IMR-90 (cell line): ENCODE measurements around the gene YES1. TPM values are rescaled to one million over a fixed set of nuclear protein-coding genes. Genes with fewer than 3 reads are reported as not detected.

Source experiments
- ATAC-seq: fragments of 200-7000 bp; cut with Tn5 transposase; 2 replicates; pipeline ENCODE4 v1.9.1; 2020; ENCODE audit warnings: low read depth, mild to moderate bottlenecking, moderate library complexity
- BruUV-seq: library from RNA; stranded (reverse); fragments of 400-500 nt; replicated peaks from 2 replicates; lab custom pipeline; 2021; lab: Mats Ljungman, UMichigan
- CTCF ChIA-PET: fragments of 300-600 bp; formaldehyde crosslinking; extraction: SDS; loops from one replicate; lab custom pipeline; 2021; ENCODE audit warnings: antibody characterized with exemption; lab: Yijun Ruan, JAX
- POLR2A ChIA-PET: fragments of 300-600 bp; sonication (Branson Sonifier 250); formaldehyde crosslinking; loops from one replicate; lab custom pipeline; 2022; ENCODE audit warnings: antibody characterized with exemption; ENCODE audit not compliant: unreplicated experiment; lab: Charles Lee
- DNase-seq: peaks from one replicate; pipeline ENCODE4 v3.0.0; 2013
- H2AFZ ChIP-seq: replicated peaks from 2 replicates; pipeline ENCODE3; 2013; ENCODE audit warnings: low read length, mild to moderate bottlenecking; ENCODE audit not compliant: poor library complexity
- H2AK5ac ChIP-seq: 2 replicates; pipeline ENCODE4 v1.6.1; 2013; ENCODE audit warnings: low read depth, low read length, inconsistent platforms
- H2AK9ac ChIP-seq: replicated peaks from 2 replicates; pipeline ENCODE3; 2013; ENCODE audit warnings: mild to moderate bottlenecking, low read depth, low read length, moderate library complexity; ENCODE audit not compliant: poor library complexity
- H2BK120ac ChIP-seq: 2 replicates; pipeline ENCODE4 v1.6.1; 2013; ENCODE audit warnings: low read depth, low read length, inconsistent platforms
- H2BK15ac ChIP-seq: 3 replicates; pipeline ENCODE4 v1.6.1; 2013; ENCODE audit warnings: low read depth, low read length, inconsistent platforms
- H2BK20ac ChIP-seq: 2 replicates; pipeline ENCODE4 v1.6.1; 2013; ENCODE audit warnings: low read depth, mild to moderate bottlenecking, inconsistent platforms, low read length, moderate library complexity
- H2BK5ac ChIP-seq: 2 replicates; pipeline ENCODE4 v1.6.1; 2013; ENCODE audit warnings: mild to moderate bottlenecking, low read depth, low read length, inconsistent platforms; ENCODE audit not compliant: poor library complexity, severe bottlenecking
- H3K14ac ChIP-seq: replicated peaks from 2 replicates; pipeline ENCODE4 v1.6.1; 2013; ENCODE audit warnings: low read depth, low read length, inconsistent platforms
- H3K18ac ChIP-seq: 2 replicates; pipeline ENCODE4 v1.6.1; 2013; ENCODE audit warnings: low read depth, low read length, control low read depth
- H3K23ac ChIP-seq: 2 replicates; pipeline ENCODE4 v1.6.1; 2013; ENCODE audit warnings: low read depth, low read length, inconsistent platforms
- H3K27ac ChIP-seq: 2 replicates; pipeline ENCODE4 v1.5.1; 2013; ENCODE audit warnings: mild to moderate bottlenecking, control low read depth, low read length; ENCODE audit not compliant: insufficient read depth
- H3K27me3 ChIP-seq: 2 replicates; pipeline ENCODE4 v1.6.1; 2013; ENCODE audit warnings: low read length; ENCODE audit not compliant: control insufficient read depth, insufficient read depth
- H3K36me3 ChIP-seq: 2 replicates; pipeline ENCODE4 v1.6.1; 2013; ENCODE audit warnings: low read length, mixed read lengths; ENCODE audit not compliant: control insufficient read depth, insufficient read depth
- H3K4ac ChIP-seq: 2 replicates; pipeline ENCODE4 v1.6.1; 2013; ENCODE audit warnings: low read depth, low read length, inconsistent platforms
- H3K4me1 ChIP-seq: 2 replicates; pipeline ENCODE4 v1.6.1; 2013; ENCODE audit warnings: low read length, mixed read lengths; ENCODE audit not compliant: control insufficient read depth, insufficient read depth
- H3K4me2 ChIP-seq: 2 replicates; pipeline ENCODE4 v1.6.1; 2013; ENCODE audit warnings: low read depth, mild to moderate bottlenecking, control low read depth, low read length, moderate library complexity
- H3K4me3 ChIP-seq: 2 replicates; pipeline ENCODE4 v1.5.1; 2013; ENCODE audit warnings: low read depth, mild to moderate bottlenecking, control low read depth, low read length, moderate library complexity; ENCODE audit not compliant: insufficient read depth
- H3K56ac ChIP-seq: 2 replicates; pipeline ENCODE4 v1.6.1; 2013; ENCODE audit warnings: low read length, inconsistent platforms; ENCODE audit not compliant: insufficient read depth; ENCODE audit errors: extremely low read depth
- H3K79me1 ChIP-seq, 2 experiments: 2 replicates each; pipeline ENCODE4 v1.6.1; 2013; ENCODE audit warnings: low read length in 2 of 2, inconsistent platforms in 1 of 2, low read depth in 1 of 2
- H3K9ac ChIP-seq: 2 replicates; pipeline ENCODE4 v1.6.1; 2013; ENCODE audit warnings: low read depth, low read length, control low read depth
- H3K9me1 ChIP-seq: 2 replicates; pipeline ENCODE4 v1.6.1; 2013; ENCODE audit warnings: low read length, inconsistent platforms; ENCODE audit not compliant: insufficient read depth
- H3K9me3 ChIP-seq: 2 replicates; pipeline ENCODE4 v1.6.1; 2013; ENCODE audit warnings: low read length; ENCODE audit not compliant: control insufficient read depth, insufficient read depth
- H4K20me1 ChIP-seq: 2 replicates; pipeline ENCODE4 v1.6.1; 2013; ENCODE audit warnings: low read length, inconsistent platforms; ENCODE audit not compliant: insufficient read depth
- H4K5ac ChIP-seq: 2 replicates; pipeline ENCODE4 v1.6.1; 2013; ENCODE audit warnings: mild to moderate bottlenecking, low read depth, low read length, control low read depth
- H4K8ac ChIP-seq, 2 experiments: 2 replicates each; pipeline ENCODE4 v1.6.1; 2013; ENCODE audit warnings: low read depth in 2 of 2, low read length in 2 of 2, control low read depth in 1 of 2, inconsistent platforms in 1 of 2
- H4K91ac ChIP-seq: 2 replicates; pipeline ENCODE4 v1.6.1; 2013; ENCODE audit warnings: low read depth, low read length, inconsistent platforms; ENCODE audit not compliant: insufficient read depth
- BHLHE40 ChIP-seq: fragments of 150-350 bp; IDR thresholded peaks from 2 replicates; pipeline ENCODE4 v1.6.1; 2016; ENCODE audit warnings: mild to moderate bottlenecking, low read depth, low read length
- CEBPB ChIP-seq: IDR thresholded peaks from 2 replicates; pipeline ENCODE4 v1.6.1; 2012; ENCODE audit warnings: low read depth, low read length, improper control_type of control experiment
- CHD1 ChIP-seq: IDR thresholded peaks from 2 replicates; pipeline ENCODE4 v1.6.1; 2012; ENCODE audit warnings: low read depth, low read length, improper control_type of control experiment
- MAFK ChIP-seq: IDR thresholded peaks from 2 replicates; pipeline ENCODE4 v1.6.1; 2012; ENCODE audit warnings: low read depth, low read length, improper control_type of control experiment
- RCOR1 ChIP-seq: IDR thresholded peaks from 2 replicates; pipeline ENCODE4 v1.6.1; 2012; ENCODE audit warnings: mild to moderate bottlenecking, low read length, improper control_type of control experiment; ENCODE audit not compliant: insufficient replicate concordance
- RFX5 ChIP-seq: IDR thresholded peaks from 2 replicates; pipeline ENCODE4 v1.8.0; 2012; ENCODE audit warnings: low read depth, mild to moderate bottlenecking, low read length, moderate library complexity
- SMC3 ChIP-seq: fragments of 150-350 bp; IDR thresholded peaks from 2 replicates; pipeline ENCODE4 v1.6.1; 2016; ENCODE audit warnings: low read depth, mild to moderate bottlenecking, antibody characterized with exemption, low read length, moderate library complexity
- WGBS, 2 experiments: methylation state at CpG; one replicate each; pipeline versions ENCODE4 v1.1.5 to v1.1.7; 2013; ENCODE audit warnings: missing lambda C conversion rate in 2 of 2; ENCODE audit not compliant: insufficient read length in 1 of 2; ENCODE audit errors: extremely low coverage in 2 of 2; 5-methylcytosine and 5-hydroxymethylcytosine counted together
- dilution Hi-C: fragments of 300-500 bp; cut with HindIII; formaldehyde crosslinking; loops from one replicate; pipeline ENCODE4 v1.14.3; 2018; ENCODE audit warnings: low sequenced_read_pairs; ENCODE audit not compliant: unreplicated experiment
- in situ Hi-C: fragments of 300-500 bp; cut with MboI; formaldehyde crosslinking; loops from 3 replicates; pipeline ENCODE4 v1.14.3; 2019; ENCODE audit warnings: low sequenced_read_pairs, inconsistent platforms, mixed read lengths
- intact Hi-C: fragments of 100-400 bp; cut with micrococcal nuclease; formaldehyde crosslinking; loops from 2 replicates; pipeline ENCODE4 v1.10.0; 2022
- polyA plus RNA-seq, 3 experiments: library from polyadenylated mRNA; depleted of rRNA; stranded (reverse); fragments of >200 nt; gene quantifications; 2 replicates each; pipeline ENCODE4 v1.2.3, GENCODE V29; 2012; ENCODE audit warnings: low replicate concordance in 1 of 3
- total RNA-seq: library from RNA; depleted of rRNA; stranded (reverse); fragments of >200 nt; gene quantifications from 2 replicates; pipeline ENCODE4 v1.2.3, GENCODE V29; 2012
- TF ChIP-seq, protein P1 (sequence below): conservative IDR thresholded peaks from 2 replicates; pipeline ENCODE4 v1.5.1; 2012; ENCODE audit warnings: mild to moderate bottlenecking, low read depth, low read length, improper control_type of control experiment
- TF ChIP-seq, protein P2 (sequence below): fragments of 150-350 bp; IDR thresholded peaks from 2 replicates; pipeline ENCODE4 v1.6.1; 2017; ENCODE audit warnings: mild to moderate bottlenecking, antibody characterized with exemption, low read length, low read depth
- TF ChIP-seq, protein P3 (sequence below): fragments of 150-350 bp; IDR thresholded peaks from 2 replicates; pipeline ENCODE4 v1.6.1; 2016; ENCODE audit warnings: low read depth, mild to moderate bottlenecking, low read length, moderate library complexity, borderline replicate concordance

YES1 gene
- total and polyA plus RNA-seq, 2 of the 4 experiments (the other 2 are of a cell fraction) = 16.7 to 62.0 TPM

DNA sequence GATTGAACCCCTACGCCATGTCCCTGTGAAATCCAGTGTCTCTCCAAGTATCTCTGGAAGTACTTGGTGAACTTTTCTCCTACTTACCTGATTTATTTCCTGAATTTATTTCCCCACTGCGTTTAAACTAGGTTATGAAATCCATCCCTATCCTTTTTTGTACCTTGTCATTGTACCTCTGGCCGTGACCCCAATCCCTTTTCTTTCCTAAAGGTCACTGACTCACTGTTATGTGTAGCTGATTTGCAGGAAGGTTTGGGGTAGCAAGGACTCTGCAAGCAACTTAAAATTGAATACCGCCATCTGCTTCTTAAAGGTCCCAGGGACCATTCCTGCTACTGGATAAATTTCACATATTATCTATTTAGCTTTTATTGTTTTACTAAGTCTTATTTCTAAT lies 95.0 kb downstream of the YES1 start:
- WGBS, 2 experiments = no CpG with 5 or more reads among the region's 4 CpGs
- no TSS peak for BruUV-seq
- Histone ChIP-seq H3K9ac (no peak overlapping the region), H3K4me3 (no peak overlapping the region), H3K79me1 (no peaks in the 10 kb centered on the region), H3K9me3 (peaks cover 6% of the 10 kb centered on the region; the same call in 1 of the 2 replicates), H3K23ac (no peak overlapping the region), H4K91ac (no peak overlapping the region), H3K36me3 (0 out of 2 replicates have a peak, but pooled peaks cover 1% of the 10 kb centered on the region), H4K20me1 (no peaks in the 10 kb centered on the region), H2AK9ac (no peak overlapping the region), H3K4me2 (no peak overlapping the region), H3K27me3 (no peaks in the 10 kb centered on the region), H3K14ac (no peak overlapping the region), H4K8ac (no peak overlapping the region), H3K27ac (no peak overlapping the region), H3K4ac (no peak overlapping the region), H2BK5ac (no peak overlapping the region), H2BK15ac (no peak overlapping the region), H3K56ac (no peak overlapping the region), H4K5ac (no peak overlapping the region), H3K9me1 (no peaks in the 10 kb centered on the region), H3K4me1 (no peaks in the 10 kb centered on the region), H2AK5ac (no peak overlapping the region), H2AFZ (no peak overlapping the region), H2BK120ac (no peak overlapping the region), H2BK20ac (no peak overlapping the region), H3K18ac (no peak overlapping the region)
- ChIA-PET POLR2A (no interaction called here), CTCF (interaction anchor here (0.6 kb wide), 2 partner anchors 102 to 395 kb away, joined by 3 read pairs; no protein-coding TSS in a partner anchor)
- TF ChIP-seq RCOR1 (no peak), SMC3 (no peak), CEBPB (no peak), BHLHE40 (no peak), RFX5 (no peak), MAFK (no peak), CHD1 (no peak)
- TF ChIP-seq, protein P1, sequence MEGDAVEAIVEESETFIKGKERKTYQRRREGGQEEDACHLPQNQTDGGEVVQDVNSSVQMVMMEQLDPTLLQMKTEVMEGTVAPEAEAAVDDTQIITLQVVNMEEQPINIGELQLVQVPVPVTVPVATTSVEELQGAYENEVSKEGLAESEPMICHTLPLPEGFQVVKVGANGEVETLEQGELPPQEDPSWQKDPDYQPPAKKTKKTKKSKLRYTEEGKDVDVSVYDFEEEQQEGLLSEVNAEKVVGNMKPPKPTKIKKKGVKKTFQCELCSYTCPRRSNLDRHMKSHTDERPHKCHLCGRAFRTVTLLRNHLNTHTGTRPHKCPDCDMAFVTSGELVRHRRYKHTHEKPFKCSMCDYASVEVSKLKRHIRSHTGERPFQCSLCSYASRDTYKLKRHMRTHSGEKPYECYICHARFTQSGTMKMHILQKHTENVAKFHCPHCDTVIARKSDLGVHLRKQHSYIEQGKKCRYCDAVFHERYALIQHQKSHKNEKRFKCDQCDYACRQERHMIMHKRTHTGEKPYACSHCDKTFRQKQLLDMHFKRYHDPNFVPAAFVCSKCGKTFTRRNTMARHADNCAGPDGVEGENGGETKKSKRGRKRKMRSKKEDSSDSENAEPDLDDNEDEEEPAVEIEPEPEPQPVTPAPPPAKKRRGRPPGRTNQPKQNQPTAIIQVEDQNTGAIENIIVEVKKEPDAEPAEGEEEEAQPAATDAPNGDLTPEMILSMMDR = no peak
- TF ChIP-seq, protein P2, sequence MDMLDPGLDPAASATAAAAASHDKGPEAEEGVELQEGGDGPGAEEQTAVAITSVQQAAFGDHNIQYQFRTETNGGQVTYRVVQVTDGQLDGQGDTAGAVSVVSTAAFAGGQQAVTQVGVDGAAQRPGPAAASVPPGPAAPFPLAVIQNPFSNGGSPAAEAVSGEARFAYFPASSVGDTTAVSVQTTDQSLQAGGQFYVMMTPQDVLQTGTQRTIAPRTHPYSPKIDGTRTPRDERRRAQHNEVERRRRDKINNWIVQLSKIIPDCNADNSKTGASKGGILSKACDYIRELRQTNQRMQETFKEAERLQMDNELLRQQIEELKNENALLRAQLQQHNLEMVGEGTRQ = no peak
- TF ChIP-seq, protein P3, sequence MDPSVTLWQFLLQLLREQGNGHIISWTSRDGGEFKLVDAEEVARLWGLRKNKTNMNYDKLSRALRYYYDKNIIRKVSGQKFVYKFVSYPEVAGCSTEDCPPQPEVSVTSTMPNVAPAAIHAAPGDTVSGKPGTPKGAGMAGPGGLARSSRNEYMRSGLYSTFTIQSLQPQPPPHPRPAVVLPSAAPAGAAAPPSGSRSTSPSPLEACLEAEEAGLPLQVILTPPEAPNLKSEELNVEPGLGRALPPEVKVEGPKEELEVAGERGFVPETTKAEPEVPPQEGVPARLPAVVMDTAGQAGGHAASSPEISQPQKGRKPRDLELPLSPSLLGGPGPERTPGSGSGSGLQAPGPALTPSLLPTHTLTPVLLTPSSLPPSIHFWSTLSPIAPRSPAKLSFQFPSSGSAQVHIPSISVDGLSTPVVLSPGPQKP = no peak
- in situ Hi-C loops = no loop called here
- DNase-seq = no peak
- dilution Hi-C loops = no loop called here
- no peak for ATAC-seq
- intact Hi-C loops = no loop called here
